IPS-NIHi7 (cell line): ENCODE measurements around the gene TMEM18.

Experiments
- DNase-seq: peaks from one replicate; pipeline ENCODE4 v3.0.0; 2012; ENCODE audit warnings: mixed read lengths; ENCODE audit errors: extremely low spot score

TMEM18 gene

GRCh38 chr2:672606-672905 lies 4.7 kb downstream of the TMEM18 start:
- DNase-seq = no peak

GRCh38 chr2:671787-672605 lies 5.2 kb downstream of the TMEM18 start:
- no peak for DNase-seq

- DNase-seq = no peak
Observed at GRCh38 chr2:671072-671471, 6.1 kb downstream of the TMEM18 start.

- DNase-seq = no peak
Observed at GRCh38 chr2:670637-671036, 6.6 kb downstream of the TMEM18 start.

GRCh38 chr2:669323-669722 lies 7.9 kb downstream of the TMEM18 start:
- no peak for DNase-seq

GRCh38 chr2:668000-668398 lies 9.2 kb downstream of the TMEM18 start:
- DNase-seq = no peak

GRCh38 chr2:667332-667999 lies 9.7 kb downstream of the TMEM18 start:
- DNase-seq = peak; percentile 33

GRCh38 chr2:666441-666840 lies 10.8 kb downstream of the TMEM18 start:
- no peak for DNase-seq

GRCh38 chr2:665340-666073 lies 11.7 kb downstream of the TMEM18 start:
- DNase-seq = no peak

GRCh38 chr2:664063-664462 lies 13.1 kb downstream of the TMEM18 start:
- DNase-seq = no peak

- DNase-seq = no peak
Observed at GRCh38 chr2:663221-663620, 14.0 kb downstream of the TMEM18 start.

GRCh38 chr2:661360-661635 lies 15.9 kb downstream of the TMEM18 start:
- DNase-seq = no peak

GRCh38 chr2:660586-661359 lies 16.4 kb downstream of the TMEM18 start:
- DNase-seq = peak; percentile 79

GRCh38 chr2:660029-660428 lies 17.2 kb downstream of the TMEM18 start:
- DNase-seq = no peak

GRCh38 chr2:658426-658825 lies 18.8 kb downstream of the TMEM18 start:
- no peak for DNase-seq

- no peak for DNase-seq
Observed at GRCh38 chr2:657766-658165, 19.4 kb downstream of the TMEM18 start.

- no peak for DNase-seq
Observed at GRCh38 chr2:656676-657075, 20.5 kb downstream of the TMEM18 start.

- no peak for DNase-seq
Observed at GRCh38 chr2:655626-656025, 21.6 kb downstream of the TMEM18 start.

- DNase-seq = no peak
Observed at GRCh38 chr2:654896-655295, 22.3 kb downstream of the TMEM18 start.

- DNase-seq = no peak
Observed at GRCh38 chr2:653645-654425, 23.4 kb downstream of the TMEM18 start.

- DNase-seq = no peak
Observed at GRCh38 chr2:652881-653480, 24.2 kb downstream of the TMEM18 start.
